DND-41 (cell line): Measurements from ENCODE around the gene HSPA12A.

Source experiments
- ATAC-seq: fragments of 200-7000 bp; cut with Tn5 transposase; 3 replicates; pipeline ENCODE4 v1.9.1; 2021; ENCODE audit warnings: low read depth; ENCODE audit not compliant: insufficient read depth
- DNase-seq: peaks from one replicate; pipeline ENCODE4 v3.0.0-alpha.2; 2020
- H2AFZ ChIP-seq: 2 replicates; pipeline ENCODE4 v1.6.0; 2012; ENCODE audit warnings: low read depth, low read length
- H3K27ac ChIP-seq: 2 replicates; pipeline ENCODE4 v1.5.1; 2012; ENCODE audit warnings: low read length, inconsistent platforms
- H3K27me3 ChIP-seq: fragments of 200-600 bp; sonication (generic); 2 replicates; pipeline ENCODE4 v1.6.0; 2012; ENCODE audit warnings: low read length, mild to moderate bottlenecking, inconsistent platforms; ENCODE audit not compliant: insufficient read depth, poor library complexity
- H3K36me3 ChIP-seq: 2 replicates; pipeline ENCODE4 v1.5.1; 2012; ENCODE audit warnings: low read length, inconsistent platforms; ENCODE audit not compliant: insufficient read depth
- H3K4me1 ChIP-seq: 2 replicates; pipeline ENCODE4 v1.5.1; 2012; ENCODE audit warnings: mild to moderate bottlenecking, low read length; ENCODE audit not compliant: insufficient read depth
- H3K4me2 ChIP-seq: 2 replicates; pipeline ENCODE4 v1.6.0; 2012; ENCODE audit warnings: mild to moderate bottlenecking, moderate library complexity, low read length, inconsistent platforms; ENCODE audit not compliant: insufficient read depth
- H3K4me3 ChIP-seq, 2 experiments: fragments of 200-600 bp in 1 of 2; shearing (Covaris generic) in 1 of 2; 2 replicates each; pipeline ENCODE4 v1.5.1; 2012 to 2016; ENCODE audit warnings: inconsistent platforms in 2 of 2, low read length in 2 of 2, mild to moderate bottlenecking in 2 of 2, low read depth in 1 of 2, moderate library complexity in 1 of 2
- H3K79me2 ChIP-seq: 2 replicates; pipeline ENCODE4 v1.6.0; 2012; ENCODE audit warnings: low read length, inconsistent platforms; ENCODE audit not compliant: insufficient read depth
- H3K9ac ChIP-seq: 2 replicates; pipeline ENCODE4 v1.6.0; 2012; ENCODE audit warnings: low read depth, mild to moderate bottlenecking, inconsistent platforms, low read length, moderate library complexity
- H3K9me3 ChIP-seq: 2 replicates; pipeline ENCODE4 v1.5.1; 2012; ENCODE audit warnings: low read length, moderate library complexity, mild to moderate bottlenecking, inconsistent platforms; ENCODE audit not compliant: insufficient read depth, severe bottlenecking
- H4K20me1 ChIP-seq: 2 replicates; pipeline ENCODE4 v1.6.0; 2012; ENCODE audit warnings: low read length; ENCODE audit not compliant: insufficient read depth
- CTCF ChIP-seq: IDR thresholded peaks from 2 replicates; pipeline ENCODE4 v1.5.1; 2012; ENCODE audit warnings: borderline replicate concordance, low read length, moderate library complexity, mild to moderate bottlenecking; ENCODE audit not compliant: poor library complexity, severe bottlenecking; ENCODE audit errors: extremely low read depth
- EZH2 ChIP-seq: IDR thresholded peaks from 3 replicates; pipeline ENCODE4 v1.6.1; 2012; ENCODE audit warnings: borderline replicate concordance, low read depth, mild to moderate bottlenecking, moderate library complexity, low read length, inconsistent platforms; ENCODE audit not compliant: severe bottlenecking

The HSPA12A gene

DNA sequence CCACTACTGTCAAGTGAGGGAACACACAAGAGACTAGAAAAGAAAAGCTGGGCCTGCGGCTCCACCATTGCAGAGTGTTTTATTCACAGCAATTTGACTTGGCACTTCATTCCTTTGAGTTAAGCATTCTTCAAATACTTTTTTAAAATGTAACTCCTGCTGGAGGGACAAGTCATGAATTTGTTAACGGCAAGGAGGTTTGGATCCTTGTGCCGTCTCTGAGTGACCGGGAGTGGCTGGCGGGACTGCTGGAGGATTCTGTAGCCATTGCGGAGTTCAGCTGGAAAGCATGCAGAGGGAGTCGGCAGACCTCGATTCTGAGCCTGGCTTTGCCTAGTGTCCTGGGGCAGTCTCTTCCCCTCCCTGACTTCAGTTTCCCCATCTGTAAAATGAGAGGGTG is 9.8 kb downstream of the HSPA12A start:
- Histone ChIP-seq H3K9me3 (no peaks in the 10 kb centered on the region), H3K27me3 (no peaks in the 10 kb centered on the region), H3K79me2 (no peaks in the 10 kb centered on the region), H3K4me2 (no peak overlapping the region), H3K4me1 (no peaks in the 10 kb centered on the region), H3K4me3 (no peak overlapping the region), H4K20me1 (no peaks in the 10 kb centered on the region), H3K36me3 (no peaks in the 10 kb centered on the region), H3K27ac (no peak overlapping the region), H3K9ac (no peak overlapping the region), H2AFZ (no peak overlapping the region)
- DNase-seq (no peak), ATAC-seq (no peak)
- TF ChIP-seq EZH2 (no peak), CTCF (no peak)

DNA sequence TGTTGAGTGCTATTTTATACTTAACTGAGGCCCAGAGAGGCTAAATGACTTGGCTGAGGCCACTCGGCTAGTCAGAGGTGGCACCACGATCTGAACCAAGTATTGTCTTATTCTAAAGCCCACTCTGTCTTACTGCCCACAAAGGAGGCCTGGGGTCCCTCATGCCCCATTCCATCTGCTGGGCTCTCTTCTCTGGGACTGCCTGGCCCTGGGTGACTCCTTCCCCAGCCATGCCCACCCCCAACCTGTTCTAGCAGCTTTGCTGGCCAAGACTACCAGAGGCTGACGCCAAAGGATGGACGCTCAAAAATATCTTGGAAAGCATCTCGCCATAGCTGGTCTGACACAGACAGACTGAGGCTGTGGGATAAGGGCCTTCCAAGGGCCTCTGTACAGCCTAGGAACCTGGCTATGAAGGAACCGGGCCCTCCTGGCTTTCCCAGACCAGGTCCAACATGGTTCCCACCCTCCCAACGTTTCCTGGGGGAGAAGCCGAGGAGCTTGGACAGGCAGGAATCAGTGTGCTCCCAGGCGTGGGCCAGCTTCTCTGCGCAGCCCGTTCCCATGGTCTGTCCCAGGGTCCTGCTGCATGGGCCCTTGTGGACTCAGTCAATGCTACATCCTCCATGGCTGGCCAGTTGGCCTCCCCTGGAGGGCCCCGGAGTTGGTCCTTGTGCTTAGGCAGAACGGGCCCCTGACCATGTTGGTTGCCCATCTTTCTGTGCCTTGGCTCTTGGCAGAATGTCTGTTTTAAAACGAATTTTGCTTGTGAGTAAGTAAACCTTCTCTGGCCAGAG is 11.7 kb downstream of the HSPA12A start:
- TF ChIP-seq EZH2 = no peak
- TF ChIP-seq CTCF = no peak
- no peaks in the 10 kb centered on the region for H3K36me3 ChIP-seq
- ATAC-seq (no peak), DNase-seq (no peak)
- H3K27ac ChIP-seq = no peak overlapping the region
- H3K9me3 ChIP-seq = no peaks in the 10 kb centered on the region
- no peaks in the 10 kb centered on the region for H4K20me1 ChIP-seq
- H3K27me3 ChIP-seq = no peaks in the 10 kb centered on the region
- H3K4me3 ChIP-seq = no peak overlapping the region
- no peak overlapping the region for H3K9ac ChIP-seq
- no peaks in the 10 kb centered on the region for H3K79me2 ChIP-seq
- H3K4me1 ChIP-seq = no peaks in the 10 kb centered on the region
- no peak overlapping the region for H2AFZ ChIP-seq
- H3K4me2 ChIP-seq = no peak overlapping the region

GRCh38 chr10:116729243-116729642 is 13.1 kb downstream of the HSPA12A start:
- H3K36me3 ChIP-seq = no peaks in the 10 kb centered on the region
- no peaks in the 10 kb centered on the region for H3K27me3 ChIP-seq
- H3K9me3 ChIP-seq = no peaks in the 10 kb centered on the region
- peaks cover 6% of the 10 kb centered on the region; the same call in 1 of the 2 replicates for H4K20me1 ChIP-seq
- H3K4me1 ChIP-seq = peaks cover 7% of the 10 kb centered on the region
- H3K9ac ChIP-seq = no peak overlapping the region
- no peak overlapping the region for H3K4me2 ChIP-seq
- TF ChIP-seq CTCF (no peak), EZH2 (no peak)
- no peak overlapping the region for H3K27ac ChIP-seq
- no peak overlapping the region for H2AFZ ChIP-seq
- no peak overlapping the region for H3K4me3 ChIP-seq
- DNase-seq (no peak), ATAC-seq (no peak)
- no peaks in the 10 kb centered on the region for H3K79me2 ChIP-seq

- Histone ChIP-seq H3K27me3 (no peaks in the 10 kb centered on the region), H3K79me2 (no peaks in the 10 kb centered on the region), H3K4me1 (peaks cover 13% of the 10 kb centered on the region), H3K9me3 (no peaks in the 10 kb centered on the region), H4K20me1 (peaks cover 10% of the 10 kb centered on the region), H3K9ac (no peak overlapping the region), H3K4me3 (no peak overlapping the region), H3K36me3 (no peaks in the 10 kb centered on the region), H2AFZ (no peak overlapping the region), H3K4me2 (no peak overlapping the region), H3K27ac (no peak overlapping the region)
- TF ChIP-seq CTCF (no peak), EZH2 (no peak)
- DNase-seq = no peak
- no peak for ATAC-seq
Measured at GRCh38 chr10:116728526-116729096, 13.8 kb downstream of the HSPA12A start.
